Esophagus squamous epithelium (tissue), 4 donors: ENCODE results near the gene OR10C1.

Source experiments
- CTCF ChIP-seq, 6 experiments: fragments of 450-650 bp in 4 of 6; fragments of 200-600 bp in 2 of 6; sonication (generic) in 2 of 6; IDR thresholded peaks; one replicate each; pipeline ENCODE4 v1.5.1; 2016 to 2019; ENCODE audit warnings: antibody characterized with exemption in 6 of 6, mild to moderate bottlenecking in 4 of 6, moderate library complexity in 4 of 6
- POLR2A ChIP-seq, 4 donors: fragments of 450-650 bp; IDR thresholded peaks; one replicate each; pipeline ENCODE4 v1.6.1; 2017; ENCODE audit warnings: antibody characterized with exemption in 4 of 4, mild to moderate bottlenecking in 4 of 4, moderate library complexity in 3 of 4

DNA sequence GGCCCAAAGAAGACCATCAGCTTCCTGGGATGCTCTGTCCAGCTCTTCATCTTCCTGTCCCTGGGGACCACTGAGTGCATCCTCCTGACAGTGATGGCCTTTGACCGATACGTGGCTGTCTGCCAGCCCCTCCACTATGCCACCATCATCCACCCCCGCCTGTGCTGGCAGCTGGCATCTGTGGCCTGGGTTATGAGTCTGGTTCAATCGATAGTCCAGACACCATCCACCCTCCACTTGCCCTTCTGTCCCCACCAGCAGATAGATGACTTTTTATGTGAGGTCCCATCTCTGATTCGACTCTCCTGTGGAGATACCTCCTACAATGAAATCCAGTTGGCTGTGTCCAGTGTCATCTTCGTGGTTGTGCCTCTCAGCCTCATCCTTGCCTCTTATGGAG lies 22.9 kb downstream of the OR10C1 start:
- no peak for TF ChIP-seq CTCF (IDR thresholded peaks at IDR 0.05)
- no peak for TF ChIP-seq POLR2A (IDR thresholded peaks at IDR 0.05)
